Endodermal cell (in vitro differentiated cells): ENCODE data around the gene NOL8. TPM values are rescaled to one million over a fixed set of nuclear protein-coding genes. Genes with fewer than 3 reads are reported as not detected.
A peak's percentile ranks its signal among the peaks of the same experiment; 100 is the strongest.

Source experiments
- DNase-seq: peaks from one replicate; pipeline ENCODE4 v3.0.0-alpha.2; 2017
- H3K27ac ChIP-seq: 2 replicates; pipeline ENCODE4 v1.5.1; 2013; ENCODE audit warnings: mild to moderate bottlenecking, low read depth, low read length, moderate library complexity
- H3K27me3 ChIP-seq: 2 replicates; pipeline ENCODE4 v1.6.1; 2013; ENCODE audit warnings: mild to moderate bottlenecking, low read length, moderate library complexity; ENCODE audit not compliant: insufficient read depth, control insufficient read depth, poor library complexity, severe bottlenecking
- H3K36me3 ChIP-seq: 2 replicates; pipeline ENCODE4 v1.7.0; 2013; ENCODE audit warnings: mild to moderate bottlenecking, low read length, moderate library complexity; ENCODE audit not compliant: control insufficient read depth, insufficient read depth
- H3K4me1 ChIP-seq: one replicate; pipeline ENCODE4 v1.7.0; 2013; ENCODE audit warnings: low read length; ENCODE audit not compliant: control insufficient read depth, insufficient read depth
- H3K4me3 ChIP-seq: 2 replicates; pipeline ENCODE4 v1.5.1; 2013; ENCODE audit warnings: mild to moderate bottlenecking, low read length, moderate library complexity
- H3K9ac ChIP-seq: 2 replicates; pipeline ENCODE4 v1.6.1; 2013; ENCODE audit warnings: mild to moderate bottlenecking, low read length, moderate library complexity; ENCODE audit not compliant: poor library complexity, severe bottlenecking; ENCODE audit errors: extremely low read depth
- H3K9me3 ChIP-seq: 2 replicates; pipeline ENCODE4 v1.6.1; 2013; ENCODE audit warnings: mild to moderate bottlenecking, low read length, moderate library complexity; ENCODE audit not compliant: control insufficient read depth
- H3K27ac Mint-ChIP-seq: 2 replicates; pipeline ENCODE4 v1.8.0; 2020; ENCODE audit warnings: mixed read lengths
- H3K27me3 Mint-ChIP-seq: 2 replicates; pipeline ENCODE4 v1.8.0; 2021; ENCODE audit warnings: mild to moderate bottlenecking, mixed read lengths; ENCODE audit not compliant: insufficient read depth
- H3K36me3 Mint-ChIP-seq: 2 replicates; pipeline ENCODE4 v1.8.0; 2020; ENCODE audit warnings: low read depth, mixed read lengths
- H3K4me1 Mint-ChIP-seq: 2 replicates; pipeline ENCODE4 v1.8.0; 2020; ENCODE audit warnings: mixed read lengths
- H3K4me3 Mint-ChIP-seq: 2 replicates; pipeline ENCODE4 v1.8.0; 2020; ENCODE audit warnings: mild to moderate bottlenecking, moderate library complexity, mixed read lengths
- H3K9me3 Mint-ChIP-seq: 2 replicates; pipeline ENCODE4 v1.8.0; 2020; ENCODE audit warnings: mild to moderate bottlenecking, mixed read lengths
- CTCF ChIP-seq: fragments of 200-600 bp; sonication (generic); conservative IDR thresholded peaks from 2 replicates; pipeline ENCODE4 v1.5.0; 2021; ENCODE audit warnings: antibody characterized with exemption, mild to moderate bottlenecking
- WGBS, 2 experiments: methylation state at CpG; one replicate each; pipeline versions ENCODE4 v1.1.5 to v1.1.7; 2013; ENCODE audit warnings: missing lambda C conversion rate in 2 of 2, mixed read lengths in 1 of 2; ENCODE audit not compliant: insufficient coverage in 1 of 2, insufficient read length in 1 of 2; 5-methylcytosine and 5-hydroxymethylcytosine counted together
- microRNA-seq: library from miRNA; unstranded; fragments of <30 nt; microRNA quantifications from one replicate; pipeline ENCODE4 v1.2.0, GENCODE V29; 2020; ENCODE audit warnings: borderline microRNAs expressed
- total RNA-seq, 2 donors: library from RNA; stranded (reverse); fragmentation: NEBNext Ultra II Directional in 1 of 2; extraction: Animal tissue kit (Norgen Biotek cat#: 25700) in 1 of 2; gene quantifications; 2 replicates in 1 of 2; 3 replicates in 1 of 2; pipeline ENCODE4 v1.2.1, GENCODE V29; 2021

The NOL8 gene
- total RNA-seq, 2 donors from 2014 or later: 30.0 to 31.7 TPM

- H3K4me1 Mint-ChIP-seq: no peaks in the 10 kb centered on the region
- H3K36me3 ChIP-seq: peaks cover 96% of the 10 kb centered on the region
- H3K4me3 Mint-ChIP-seq: no peak overlapping the region
- H3K4me3 ChIP-seq: no peak overlapping the region
- H3K9me3 ChIP-seq: no peaks in the 10 kb centered on the region
- no peaks in the 10 kb centered on the region for H3K27me3 ChIP-seq
- no peaks in the 10 kb centered on the region for H3K9me3 Mint-ChIP-seq
- no peak for TF ChIP-seq CTCF
- H3K27ac Mint-ChIP-seq: no peak overlapping the region
- no peaks in the 10 kb centered on the region for H3K4me1 ChIP-seq
- DNase-seq: no peak
- H3K27me3 Mint-ChIP-seq: no peaks in the 10 kb centered on the region
- WGBS, 2 experiments: 81 to 85% methylated on average over 17 to 19 of the region's 19 CpGs
- H3K9ac ChIP-seq: no peak overlapping the region
- H3K27ac ChIP-seq: no peak overlapping the region
- H3K36me3 Mint-ChIP-seq: peaks cover 85% of the 10 kb centered on the region
Measured at GRCh38 chr9:92254381-92255337, 70.5 kb downstream of the NOL8 start.

- DNase-seq: no peak
- no peaks in the 10 kb centered on the region for H3K4me1 ChIP-seq
- Mint-ChIP-seq H3K4me1 (no peaks in the 10 kb centered on the region), H3K27ac (peak overlapping the region; percentile 67), H3K36me3 (peaks cover 84% of the 10 kb centered on the region), H3K9me3 (no peaks in the 10 kb centered on the region), H3K4me3 (no peak overlapping the region), H3K27me3 (no peaks in the 10 kb centered on the region)
- no peaks in the 10 kb centered on the region for H3K27me3 ChIP-seq
- WGBS, 2 experiments: 89 to 94% methylated on average over 3 to 4 of the region's 4 CpGs
- H3K9me3 ChIP-seq: no peaks in the 10 kb centered on the region
- H3K9ac ChIP-seq: no peak overlapping the region
- TF ChIP-seq CTCF: no peak
- no peak overlapping the region for H3K27ac ChIP-seq
- H3K4me3 ChIP-seq: no peak overlapping the region
- peaks cover 96% of the 10 kb centered on the region for H3K36me3 ChIP-seq
Measured at GRCh38 chr9:92253656-92254055, 71.5 kb downstream of the NOL8 start.

- no peak overlapping the region for H3K27ac Mint-ChIP-seq
- no peaks in the 10 kb centered on the region for H3K4me1 Mint-ChIP-seq
- Histone ChIP-seq H3K27ac (no peak overlapping the region), H3K4me3 (no peak overlapping the region), H3K36me3 (peaks cover 94% of the 10 kb centered on the region), H3K9ac (no peak overlapping the region), H3K9me3 (no peaks in the 10 kb centered on the region), H3K27me3 (no peaks in the 10 kb centered on the region), H3K4me1 (no peaks in the 10 kb centered on the region)
- 100% methylated on average over 3 of the region's 3 CpGs for WGBS, 2 experiments
- TF ChIP-seq CTCF: no peak
- H3K36me3 Mint-ChIP-seq: peaks cover 87% of the 10 kb centered on the region
- no peaks in the 10 kb centered on the region for H3K9me3 Mint-ChIP-seq
- no peak overlapping the region for H3K4me3 Mint-ChIP-seq
- no peak for DNase-seq
- H3K27me3 Mint-ChIP-seq: no peaks in the 10 kb centered on the region
Measured at GRCh38 chr9:92247981-92248380, 77.2 kb downstream of the NOL8 start.

Small RNA genes within 50 kb of the gene (microRNA-seq; reads per million reads assigned to microRNA genes)
- gene MIR3651: 0.59 reads per million

Other genes starting within 250 kb of the NOL8 start
- 10 to 100 TPM; 68.3 to 75.6 TPM for gene SPTLC1, start 209.9 kb downstream of the NOL8 start, total RNA-seq
- gene IARS1, start 31.7 kb downstream of the NOL8 start, total RNA-seq: 100 to 1,000 TPM; 170 to 173 TPM
- gene CENPP, start 603 bp upstream of the NOL8 start, total RNA-seq: 1 to 10 TPM; 8.2 to 9.2 TPM
- not detected for gene OGN, start 79.2 kb upstream of the NOL8 start, total RNA-seq
- not detected for gene OMD, start 99.1 kb upstream of the NOL8 start, total RNA-seq
- gene ASPN, start 157.2 kb upstream of the NOL8 start, total RNA-seq: not detected
- 1 to 10 TPM; 1.8 to 3.2 TPM for gene ECM2, start 210.6 kb upstream of the NOL8 start, total RNA-seq